Activated effector memory CD4-positive, alpha-beta T cell treated with anti-CD3 and anti-CD28 coated beads, Interleukin-2, amount 50 U/mL, for 16 hours (primary cell): ENCODE data around the gene TRIM62.

Source experiments
- DNase-seq: peaks from one replicate; pipeline ENCODE4 v3.0.0-alpha.2; 2020

TRIM62 gene

GRCh38 chr1:33096363-33097005 lies 85.4 kb downstream of the TRIM62 start:
- DNase-seq: no peak
